Peyer's patch (tissue), 4 donors: ENCODE measurements around the gene ELOVL2.

ENCODE experiments used
- POLR2A ChIP-seq, 2 donors: fragments of 450-650 bp; IDR thresholded peaks; one replicate each; pipeline ENCODE4 v1.5.1; 2017; ENCODE audit warnings: antibody characterized with exemption in 2 of 2, mild to moderate bottlenecking in 2 of 2, moderate library complexity in 2 of 2
- TF ChIP-seq, protein P1 (sequence below), 6 experiments: fragments of 450-650 bp in 4 of 6; fragments of 200-600 bp in 2 of 6; sonication (generic) in 1 of 6; IDR thresholded peaks; one replicate each; pipeline ENCODE4 v1.5.1; 2017 to 2019; ENCODE audit warnings: antibody characterized with exemption in 6 of 6, mild to moderate bottlenecking in 3 of 6, moderate library complexity in 1 of 6

GRCh38 chr6:11058406-11058805 lies 14.3 kb upstream of the ELOVL2 start:
- TF ChIP-seq, protein P1, sequence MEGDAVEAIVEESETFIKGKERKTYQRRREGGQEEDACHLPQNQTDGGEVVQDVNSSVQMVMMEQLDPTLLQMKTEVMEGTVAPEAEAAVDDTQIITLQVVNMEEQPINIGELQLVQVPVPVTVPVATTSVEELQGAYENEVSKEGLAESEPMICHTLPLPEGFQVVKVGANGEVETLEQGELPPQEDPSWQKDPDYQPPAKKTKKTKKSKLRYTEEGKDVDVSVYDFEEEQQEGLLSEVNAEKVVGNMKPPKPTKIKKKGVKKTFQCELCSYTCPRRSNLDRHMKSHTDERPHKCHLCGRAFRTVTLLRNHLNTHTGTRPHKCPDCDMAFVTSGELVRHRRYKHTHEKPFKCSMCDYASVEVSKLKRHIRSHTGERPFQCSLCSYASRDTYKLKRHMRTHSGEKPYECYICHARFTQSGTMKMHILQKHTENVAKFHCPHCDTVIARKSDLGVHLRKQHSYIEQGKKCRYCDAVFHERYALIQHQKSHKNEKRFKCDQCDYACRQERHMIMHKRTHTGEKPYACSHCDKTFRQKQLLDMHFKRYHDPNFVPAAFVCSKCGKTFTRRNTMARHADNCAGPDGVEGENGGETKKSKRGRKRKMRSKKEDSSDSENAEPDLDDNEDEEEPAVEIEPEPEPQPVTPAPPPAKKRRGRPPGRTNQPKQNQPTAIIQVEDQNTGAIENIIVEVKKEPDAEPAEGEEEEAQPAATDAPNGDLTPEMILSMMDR (IDR thresholded peaks at IDR 0.05) = no peak
- no peak for TF ChIP-seq POLR2A (IDR thresholded peaks at IDR 0.05)
